Caco-2 (cell line): ENCODE results near the gene LTBP3. TPM values are rescaled to one million over a fixed set of nuclear protein-coding genes. Genes with fewer than 3 reads are reported as not detected.

Experiments
- BruUV-seq: library from RNA; stranded (reverse); fragments of 400-500 nt; replicated peaks from 2 replicates; lab custom pipeline; 2021; lab: Mats Ljungman, UMichigan
- CTCF ChIA-PET: fragments of 300-600 bp; sonication (Branson Sonifier 250); formaldehyde crosslinking; loops from one replicate; lab custom pipeline; 2022; ENCODE audit warnings: antibody characterized with exemption; lab: Charles Lee
- POLR2A ChIA-PET: fragments of 300-600 bp; sonication (Branson Sonifier 250); formaldehyde crosslinking; loops from one replicate; lab custom pipeline; 2022; ENCODE audit warnings: antibody characterized with exemption; lab: Charles Lee
- DNase-seq, 2 experiments: peaks; one replicate each; pipeline versions ENCODE4 v3.0.0 to v3.0.0-alpha.2; 2020 to 2022
- H3K27me3 ChIP-seq: replicated peaks from 2 replicates; pipeline ENCODE4 v1.6.0; 2011; ENCODE audit warnings: low read length; ENCODE audit not compliant: control insufficient read depth, insufficient read depth
- H3K36me3 ChIP-seq: 2 replicates; pipeline ENCODE4 v1.5.1; 2011; ENCODE audit warnings: low read length; ENCODE audit not compliant: control insufficient read depth, insufficient read depth
- H3K4me1 ChIP-seq: fragments of 250-450 bp; sonication (Bioruptor Pico); 2 replicates; pipeline ENCODE4 v1.5.1; 2020; ENCODE audit warnings: mild to moderate bottlenecking
- H3K4me3 ChIP-seq: 2 replicates; pipeline ENCODE4 v1.5.1; 2011; ENCODE audit warnings: low read depth, mild to moderate bottlenecking, control low read depth, low read length
- H3K9me3 ChIP-seq: fragments of 250-450 bp; sonication (Bioruptor Pico); 2 replicates; pipeline ENCODE4 v1.5.1; 2020; ENCODE audit warnings: mild to moderate bottlenecking, moderate library complexity
- H3K27ac Mint-ChIP-seq: one replicate; pipeline ENCODE4 v1.8.0; 2022; ENCODE audit warnings: mixed read lengths; ENCODE audit not compliant: unreplicated experiment
- H3K27me3 Mint-ChIP-seq: one replicate; pipeline ENCODE4 v1.8.0; 2022; ENCODE audit warnings: mixed read lengths; ENCODE audit not compliant: insufficient read depth, unreplicated experiment
- H3K36me3 Mint-ChIP-seq: one replicate; pipeline ENCODE4 v1.8.0; 2022; ENCODE audit warnings: mild to moderate bottlenecking, mixed read lengths; ENCODE audit not compliant: insufficient read depth, unreplicated experiment
- H3K4me1 Mint-ChIP-seq: one replicate; pipeline ENCODE4 v1.8.0; 2022; ENCODE audit warnings: low read depth, mixed read lengths; ENCODE audit not compliant: unreplicated experiment
- H3K4me3 Mint-ChIP-seq: one replicate; pipeline ENCODE4 v1.8.0; 2022; ENCODE audit warnings: mild to moderate bottlenecking, moderate library complexity, mixed read lengths; ENCODE audit not compliant: unreplicated experiment
- H3K9me3 Mint-ChIP-seq: one replicate; pipeline ENCODE4 v1.8.0; 2022; ENCODE audit warnings: mixed read lengths; ENCODE audit not compliant: unreplicated experiment
- CTCF ChIP-seq, 2 experiments: fragments of 200-600 bp in 1 of 2; IDR thresholded peaks; 1 replicate in 1 of 2; 2 replicates in 1 of 2; pipeline versions ENCODE4 v1.5.1 to v1.8.0; 2011 to 2022; ENCODE audit warnings: antibody characterized with exemption in 1 of 2, control low read depth in 1 of 2, inconsistent platforms in 1 of 2, low read depth in 1 of 2, low read length in 1 of 2, mild to moderate bottlenecking in 1 of 2, moderate library complexity in 1 of 2; ENCODE audit not compliant: insufficient read depth in 1 of 2, severe bottlenecking in 1 of 2, unreplicated experiment in 1 of 2
- intact Hi-C: fragments of 100-400 bp; cut with micrococcal nuclease; formaldehyde crosslinking; loops from one replicate; pipeline ENCODE4 v1.10.0; 2022; ENCODE audit not compliant: unreplicated experiment
- total RNA-seq: library from RNA; stranded (reverse); gene quantifications from 2 replicates; pipeline ENCODE4 v1.2.3, GENCODE V29; 2022

Gene LTBP3
- total RNA-seq, 1 experiment from 2014 or later: 91.2 TPM

GRCh38 chr11:65538915-65539743 lies 19.0 kb downstream of the LTBP3 start:
- DNase-seq: no peak
- ChIA-PET POLR2A (no interaction called here), CTCF (interaction anchor here (1.4 to 2.7 kb wide), 2 partner anchors 12 to 31 kb away, joined by 4 to 18 read pairs; partner anchors contain the start of gene ZNRD2)
- H3K4me3 ChIP-seq: no peak overlapping the region
- Mint-ChIP-seq H3K27ac (no peak overlapping the region), H3K9me3 (no peaks in the 10 kb centered on the region), H3K36me3 (peaks cover 72% of the 10 kb centered on the region), H3K4me3 (no peak overlapping the region), H3K27me3 (no peaks in the 10 kb centered on the region), H3K4me1 (peaks cover 20% of the 10 kb centered on the region)
- TSS peak; percentile 31 for BruUV-seq
- intact Hi-C loops: no loop called here
- H3K36me3 ChIP-seq: peaks cover 7% of the 10 kb centered on the region; the same call in 1 of the 2 replicates
- TF ChIP-seq CTCF (IDR thresholded peaks at IDR 0.05; ENCODE audit: insufficient read depth in 1 of 2, low read depth in 1 of 2, low read length in 1 of 2, severe bottlenecking in 1 of 2, unreplicated experiment in 1 of 2): no peak
- H3K27me3 ChIP-seq: no peaks in the 10 kb centered on the region
- no peaks in the 10 kb centered on the region for H3K9me3 ChIP-seq
- H3K4me1 ChIP-seq: peaks cover 13% of the 10 kb centered on the region

- POLR2A ChIA-PET: no interaction called here
- no peak overlapping the region for H3K27ac Mint-ChIP-seq
Measured at GRCh38 chr11:65538232-65538914, 19.8 kb downstream of the LTBP3 start.

More at GRCh38 chr11:65538232-65538914, 19.8 kb downstream of the LTBP3 start:
- no peaks in the 10 kb centered on the region for H3K27me3 ChIP-seq
- no peaks in the 10 kb centered on the region for H3K9me3 Mint-ChIP-seq
- BruUV-seq: TSS peak; percentile 62
- no peaks in the 10 kb centered on the region for H3K9me3 ChIP-seq
- H3K4me1 ChIP-seq: peaks cover 13% of the 10 kb centered on the region
- H3K27me3 Mint-ChIP-seq: no peaks in the 10 kb centered on the region
- TF ChIP-seq CTCF (IDR thresholded peaks at IDR 0.05; ENCODE audit: insufficient read depth in 1 of 2, low read depth in 1 of 2, low read length in 1 of 2, severe bottlenecking in 1 of 2, unreplicated experiment in 1 of 2): no peak
- H3K4me1 Mint-ChIP-seq: peaks cover 18% of the 10 kb centered on the region
- no peak for DNase-seq
- CTCF ChIA-PET: interaction anchor here (1.4 kb wide), 1 partner anchor 32 kb away, joined by 4 read pairs; the partner anchor contains the start of gene ZNRD2
- H3K36me3 ChIP-seq: peaks cover 7% of the 10 kb centered on the region; the same call in 1 of the 2 replicates
- H3K36me3 Mint-ChIP-seq: peaks cover 77% of the 10 kb centered on the region
- intact Hi-C loops: no loop called here
- H3K4me3 Mint-ChIP-seq: no peak overlapping the region
- no peak overlapping the region for H3K4me3 ChIP-seq
